Naive thymus-derived CD4-positive, alpha-beta T cell (primary cell): Measurements from ENCODE around the gene FUT9. TPM values are rescaled to one million over a fixed set of nuclear protein-coding genes. Genes with fewer than 3 reads are reported as not detected.

ENCODE experiments used
- ATAC-seq: fragments of 150-1000 bp; cut with Tn5 transposase; 2 replicates; pipeline ENCODE4 v1.10.0; 2021; ENCODE audit warnings: mild to moderate bottlenecking, moderate library complexity
- CTCF ChIA-PET: fragments of 350-600 bp; sonication (Branson Sonifier 250); formaldehyde crosslinking; loops from one replicate; lab custom pipeline; 2021; ENCODE audit warnings: antibody characterized with exemption; lab: Charles Lee
- POLR2A ChIA-PET: fragments of 350-600 bp; sonication (Branson Sonifier 250); formaldehyde crosslinking; loops from one replicate; lab custom pipeline; 2021; ENCODE audit warnings: antibody characterized with exemption, inconsistent platforms; lab: Charles Lee
- DNase-seq, 9 donors: peaks; one replicate each; pipeline versions ENCODE4 v3.0.0 to v3.0.0-alpha.2; 2020 to 2022; ENCODE audit warnings: mixed read lengths in 1 of 9
- H3K27ac ChIP-seq: one replicate; pipeline ENCODE4 v1.7.0; 2013; ENCODE audit warnings: mild to moderate bottlenecking, low read depth, low read length, moderate library complexity
- H3K27me3 ChIP-seq, 2 donors: one replicate each; pipeline ENCODE4 v1.7.0; 2013; ENCODE audit warnings: low read length in 2 of 2, mild to moderate bottlenecking in 2 of 2, moderate library complexity in 2 of 2; ENCODE audit not compliant: control insufficient read depth in 2 of 2, insufficient read depth in 2 of 2
- H3K36me3 ChIP-seq, 3 experiments: 1 replicate in 2 of 3; 2 replicates in 1 of 3; pipeline ENCODE4 v1.7.0; 2013; ENCODE audit warnings: low read length in 3 of 3, mild to moderate bottlenecking in 3 of 3, moderate library complexity in 1 of 3; ENCODE audit not compliant: insufficient read depth in 3 of 3, control insufficient read depth in 2 of 3
- H3K4me1 ChIP-seq, 2 donors: one replicate each; pipeline ENCODE4 v1.7.0; 2013; ENCODE audit warnings: low read length in 2 of 2, mild to moderate bottlenecking in 2 of 2, moderate library complexity in 1 of 2; ENCODE audit not compliant: control insufficient read depth in 2 of 2, insufficient read depth in 2 of 2
- H3K4me3 ChIP-seq: 2 replicates; pipeline ENCODE4 v1.7.0; 2013; ENCODE audit warnings: mild to moderate bottlenecking, low read length
- H3K9me3 ChIP-seq, 3 experiments: 1 replicate in 2 of 3; 2 replicates in 1 of 3; pipeline ENCODE4 v1.7.0; 2013; ENCODE audit warnings: low read length in 3 of 3; ENCODE audit not compliant: control insufficient read depth in 2 of 3
- H3K27ac Mint-ChIP-seq, 9 donors: one replicate each; pipeline ENCODE4 v1.8.0; 2020 to 2022; ENCODE audit warnings: mixed read lengths in 9 of 9, mild to moderate bottlenecking in 8 of 9, moderate library complexity in 5 of 9, inconsistent platforms in 2 of 9
- H3K27me3 Mint-ChIP-seq, 5 donors: one replicate each; pipeline ENCODE4 v1.8.0; 2021 to 2022; ENCODE audit warnings: mixed read lengths in 5 of 5, mild to moderate bottlenecking in 1 of 5
- H3K36me3 Mint-ChIP-seq, 5 donors: one replicate each; pipeline ENCODE4 v1.8.0; 2020 to 2022; ENCODE audit warnings: mixed read lengths in 5 of 5, mild to moderate bottlenecking in 3 of 5, inconsistent platforms in 1 of 5
- H3K4me1 Mint-ChIP-seq, 7 donors: one replicate each; pipeline ENCODE4 v1.8.0; 2020 to 2022; ENCODE audit warnings: mixed read lengths in 7 of 7, mild to moderate bottlenecking in 3 of 7, inconsistent platforms in 1 of 7
- H3K4me3 Mint-ChIP-seq, 10 donors: one replicate each; pipeline ENCODE4 v1.8.0; 2020 to 2022; ENCODE audit warnings: mild to moderate bottlenecking in 10 of 10, mixed read lengths in 10 of 10, moderate library complexity in 6 of 10, inconsistent platforms in 2 of 10
- H3K9me3 Mint-ChIP-seq, 11 donors: one replicate each; pipeline ENCODE4 v1.8.0; 2020 to 2022; ENCODE audit warnings: mixed read lengths in 11 of 11, mild to moderate bottlenecking in 4 of 11, inconsistent platforms in 1 of 11, moderate library complexity in 1 of 11
- intact Hi-C, 2 donors: fragments of 100-400 bp; cut with micrococcal nuclease; formaldehyde crosslinking; loops; one replicate each; pipeline ENCODE4 v1.15.1; 2023
- polyA plus RNA-seq, 2 donors: library from polyadenylated mRNA; unstranded; fragments of 300-500 nt; fragmentation: Illumina TruSeq; gene quantifications; one replicate each; pipeline ENCODE4 v1.2.3, GENCODE V29; 2021
- total RNA-seq, 6 experiments: library from RNA in 5 of 6; stranded (reverse) in 5 of 6; gene quantifications; 1 replicate in 5 of 6; 2 replicates in 1 of 6; pipeline ENCODE4 v1.2.3 and lab custom pipeline; 2021 to 2026

FUT9 gene
- total RNA-seq (not detected), polyA plus RNA-seq (not detected), total RNA-seq (lab: John Stamatoyannopoulos, UW) (not detected)

- H3K36me3 Mint-ChIP-seq: peaks cover 0 to 5% (median 0%) of the 10 kb centered on the region in 5 donors
- intact Hi-C loops: no loop called here
- ATAC-seq (no peak), DNase-seq (no peak)
- H3K27ac ChIP-seq: no peak within 1 kb of the TSS
- H3K27me3 ChIP-seq: no peaks in the 10 kb centered on the region
- H3K27me3 Mint-ChIP-seq: peaks cover 29 to 40% (median 33%) of the 10 kb centered on the region in 5 donors
- CTCF ChIA-PET: no interaction called here
- no peaks in the 10 kb centered on the region for H3K36me3 ChIP-seq
- H3K9me3 Mint-ChIP-seq: peaks cover 0 to 4% (median 0%) of the 10 kb centered on the region in 11 donors
- no peaks in the 10 kb centered on the region for H3K9me3 ChIP-seq
- H3K4me3 ChIP-seq: no peak within 1 kb of the TSS
- H3K27ac Mint-ChIP-seq: no peak within 1 kb of the TSS
- H3K4me1 Mint-ChIP-seq: peaks cover 0 to 4% (median 0%) of the 10 kb centered on the region in 7 donors
- POLR2A ChIA-PET: interaction anchor here (0.6 kb wide), 1 partner anchor 28 kb away, joined by 4 read pairs; no protein-coding TSS in a partner anchor
- H3K4me1 ChIP-seq: no peaks in the 10 kb centered on the region
- no peak within 1 kb of the TSS for H3K4me3 Mint-ChIP-seq
Observed at GRCh38 chr6:96015518-96016333, at the start of gene FUT9. FUT9 (plus strand) TSS chr6:96015974; CDS start chr6:96203156, 187,182 bp downstream.

DNA sequence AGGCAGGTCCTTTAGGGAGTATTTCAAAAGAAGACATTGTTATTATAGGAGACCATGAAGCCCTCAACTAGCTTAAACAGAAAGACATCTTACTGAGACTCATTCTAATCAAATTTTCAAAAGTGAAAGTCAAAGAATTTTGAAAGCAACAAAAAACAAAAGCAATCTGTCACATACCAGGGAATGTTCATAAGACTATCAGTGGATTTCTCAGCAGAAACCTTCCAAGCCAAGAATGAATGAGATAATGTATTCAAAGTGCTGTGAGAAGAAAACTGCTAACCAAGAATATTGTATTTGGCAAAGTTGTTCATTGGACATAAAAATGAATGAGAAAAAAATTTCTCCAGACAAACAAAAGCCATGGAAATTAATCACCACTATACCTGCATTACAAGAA is 48.2 kb upstream of the FUT9 start:
- H3K9me3 Mint-ChIP-seq: peaks cover 0 to 19% (median 1%) of the 10 kb centered on the region in 11 donors
- no peaks in the 10 kb centered on the region for H3K4me1 Mint-ChIP-seq
- no peak overlapping the region for H3K27ac ChIP-seq
- no peak overlapping the region for H3K4me3 Mint-ChIP-seq
- H3K9me3 ChIP-seq: no peaks in the 10 kb centered on the region
- intact Hi-C loops: no loop called here
- no peaks in the 10 kb centered on the region for H3K27me3 ChIP-seq
- DNase-seq (no peak), ATAC-seq (no peak)
- POLR2A ChIA-PET: no interaction called here
- no peaks in the 10 kb centered on the region for H3K4me1 ChIP-seq
- CTCF ChIA-PET: no interaction called here
- H3K27ac Mint-ChIP-seq: no peak overlapping the region
- no peaks in the 10 kb centered on the region for H3K36me3 ChIP-seq
- no peaks in the 10 kb centered on the region for H3K36me3 Mint-ChIP-seq
- no peak overlapping the region for H3K4me3 ChIP-seq
- H3K27me3 Mint-ChIP-seq: no peaks in the 10 kb centered on the region

GRCh38 chr6:95973976-95974375 is 41.8 kb upstream of the FUT9 start:
- no peak overlapping the region for H3K4me3 Mint-ChIP-seq
- no peak overlapping the region for H3K4me3 ChIP-seq
- ATAC-seq (no peak), DNase-seq (no peak)
- H3K27me3 ChIP-seq: no peaks in the 10 kb centered on the region
- H3K9me3 ChIP-seq: no peaks in the 10 kb centered on the region
- intact Hi-C loops: no loop called here
- H3K36me3 ChIP-seq: no peaks in the 10 kb centered on the region
- no peaks in the 10 kb centered on the region for H3K4me1 ChIP-seq
- no peak overlapping the region for H3K27ac ChIP-seq
- no peaks in the 10 kb centered on the region for H3K36me3 Mint-ChIP-seq
- H3K27me3 Mint-ChIP-seq: no peaks in the 10 kb centered on the region
- peaks cover 0 to 18% (median 5%) of the 10 kb centered on the region in 11 donors for H3K9me3 Mint-ChIP-seq
- POLR2A ChIA-PET: no interaction called here
- H3K4me1 Mint-ChIP-seq: no peaks in the 10 kb centered on the region
- no peak overlapping the region for H3K27ac Mint-ChIP-seq
- CTCF ChIA-PET: no interaction called here

DNA sequence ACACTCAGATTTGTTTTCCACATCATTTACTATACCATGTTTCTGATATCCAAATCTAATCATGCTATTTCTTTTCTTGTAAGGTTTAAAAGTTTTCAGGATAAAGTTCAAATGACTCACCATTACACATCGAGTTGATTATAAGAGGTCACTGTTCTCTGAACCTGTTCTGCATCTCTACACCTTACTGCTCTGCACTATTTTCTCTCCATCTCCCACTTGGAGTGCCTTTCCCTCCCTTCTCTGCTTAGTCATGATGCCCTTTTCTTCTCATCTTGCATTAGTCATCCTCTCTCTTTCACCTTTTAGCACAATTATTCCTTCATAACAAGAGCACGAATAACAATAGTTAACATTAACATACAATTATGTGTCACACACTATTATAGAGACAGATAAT is 37.5 kb upstream of the FUT9 start:
- no peaks in the 10 kb centered on the region for H3K27me3 Mint-ChIP-seq
- no peak overlapping the region for H3K4me3 ChIP-seq
- no peak overlapping the region for H3K4me3 Mint-ChIP-seq
- H3K36me3 ChIP-seq: no peaks in the 10 kb centered on the region
- no peak overlapping the region for H3K27ac ChIP-seq
- no peaks in the 10 kb centered on the region for H3K9me3 ChIP-seq
- no peaks in the 10 kb centered on the region for H3K36me3 Mint-ChIP-seq
- no peaks in the 10 kb centered on the region for H3K27me3 ChIP-seq
- H3K4me1 ChIP-seq: no peaks in the 10 kb centered on the region
- intact Hi-C loops: no loop called here
- no peaks in the 10 kb centered on the region for H3K4me1 Mint-ChIP-seq
- DNase-seq (no peak), ATAC-seq (no peak)
- H3K9me3 Mint-ChIP-seq: peaks cover 0 to 5% (median 2%) of the 10 kb centered on the region in 11 donors
- ChIA-PET CTCF (no interaction called here), POLR2A (no interaction called here)
- no peak overlapping the region for H3K27ac Mint-ChIP-seq

DNA sequence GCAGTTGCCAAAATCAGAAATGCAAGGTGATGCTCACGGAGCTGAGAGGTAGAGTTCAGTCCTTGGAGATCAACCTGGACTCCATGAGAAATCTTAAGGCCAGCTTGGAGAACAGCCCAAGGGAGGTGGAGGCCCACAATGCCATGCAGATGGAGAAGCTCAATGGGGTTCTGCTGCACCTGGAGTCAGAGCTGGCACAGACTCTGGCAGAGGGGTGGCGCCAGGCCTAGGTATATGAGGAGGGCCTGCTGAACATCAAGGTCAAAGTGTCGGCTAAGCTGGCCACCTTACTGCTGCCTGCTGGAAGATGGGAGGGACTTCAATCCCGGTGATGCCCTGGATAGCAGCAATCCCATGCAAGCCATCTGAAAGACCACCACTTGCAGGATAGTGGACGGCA is 23.9 kb upstream of the FUT9 start:
- no peaks in the 10 kb centered on the region for H3K36me3 ChIP-seq
- H3K4me3 Mint-ChIP-seq: no peak overlapping the region
- H3K27me3 Mint-ChIP-seq: no peaks in the 10 kb centered on the region
- H3K9me3 ChIP-seq: peaks cover 0 to 11% (median 0%) of the 10 kb centered on the region in 3 experiments
- H3K27ac Mint-ChIP-seq: no peak overlapping the region
- no peaks in the 10 kb centered on the region for H3K27me3 ChIP-seq
- no peak overlapping the region for H3K4me3 ChIP-seq
- DNase-seq: no peak
- CTCF ChIA-PET: no interaction called here
- no peak for ATAC-seq
- intact Hi-C loops: no loop called here
- H3K27ac ChIP-seq: no peak overlapping the region
- H3K9me3 Mint-ChIP-seq: peaks cover 5 to 31% (median 16%) of the 10 kb centered on the region in 11 donors
- no peaks in the 10 kb centered on the region for H3K36me3 Mint-ChIP-seq
- POLR2A ChIA-PET: no interaction called here
- no peaks in the 10 kb centered on the region for H3K4me1 Mint-ChIP-seq
- H3K4me1 ChIP-seq: no peaks in the 10 kb centered on the region

- intact Hi-C loops: no loop called here
- Mint-ChIP-seq H3K4me1 (no peaks in the 10 kb centered on the region), H3K27ac (no peak overlapping the region), H3K27me3 (no peaks in the 10 kb centered on the region), H3K4me3 (no peak overlapping the region), H3K36me3 (no peaks in the 10 kb centered on the region), H3K9me3 (peaks cover 5 to 37% (median 17%) of the 10 kb centered on the region in 11 donors)
- Histone ChIP-seq H3K27me3 (no peaks in the 10 kb centered on the region), H3K9me3 (peaks cover 0 to 11% (median 0%) of the 10 kb centered on the region in 3 experiments), H3K27ac (no peak overlapping the region), H3K4me1 (no peaks in the 10 kb centered on the region), H3K4me3 (no peak overlapping the region), H3K36me3 (no peaks in the 10 kb centered on the region)
- ChIA-PET CTCF (no interaction called here), POLR2A (no interaction called here)
- DNase-seq: no peak
- ATAC-seq: no peak
Observed at GRCh38 chr6:95994151-95994550, 21.6 kb upstream of the FUT9 start.

GRCh38 chr6:95998133-95998532 is 17.6 kb upstream of the FUT9 start:
- ATAC-seq: no peak
- H3K4me3 Mint-ChIP-seq: no peak overlapping the region
- intact Hi-C loops: no loop called here

More at GRCh38 chr6:95998133-95998532, 17.6 kb upstream of the FUT9 start:
- Histone ChIP-seq H3K4me1 (no peaks in the 10 kb centered on the region), H3K27me3 (no peaks in the 10 kb centered on the region), H3K9me3 (no peaks in the 10 kb centered on the region), H3K36me3 (no peaks in the 10 kb centered on the region), H3K4me3 (no peak overlapping the region), H3K27ac (no peak overlapping the region)
- no peak for DNase-seq
- Mint-ChIP-seq H3K9me3 (peaks cover 0 to 10% (median 7%) of the 10 kb centered on the region in 11 donors), H3K36me3 (no peaks in the 10 kb centered on the region), H3K27ac (no peak overlapping the region), H3K27me3 (no peaks in the 10 kb centered on the region), H3K4me1 (no peaks in the 10 kb centered on the region)
- ChIA-PET POLR2A (no interaction called here), CTCF (no interaction called here)
